HepG2 (cell line): ENCODE data around the gene PRKACA. TPM values are rescaled to one million over a fixed set of nuclear protein-coding genes. Genes with fewer than 3 reads are reported as not detected.

ENCODE experiments used
- ADNP ChIP-seq: sonication (generic); formaldehyde crosslinking; IDR thresholded peaks from 2 replicates; pipeline ENCODE4 v1.4.0; 2020; ENCODE audit warnings: missing genetic modification reagents
- CHD2 ChIP-seq: IDR thresholded peaks from 2 replicates; pipeline ENCODE4 v1.6.1; 2011; ENCODE audit warnings: low read depth, low read length, improper control_type of control experiment
- ESRRA ChIP-seq: sonication (generic); formaldehyde crosslinking; IDR thresholded peaks from 2 replicates; pipeline ENCODE4 v1.5.1; 2020; ENCODE audit warnings: mild to moderate bottlenecking, low read depth, missing genetic modification reagents
- ETV6 ChIP-seq: sonication (generic); formaldehyde crosslinking; conservative IDR thresholded peaks from 2 replicates; pipeline ENCODE4 v1.4.0; 2020; ENCODE audit warnings: missing genetic modification reagents
- KAT8 ChIP-seq: IDR thresholded peaks from 2 replicates; pipeline ENCODE4 v1.6.1; 2016; ENCODE audit warnings: missing genetic modification reagents, missing compliant biosample characterization
- MATR3 ChIP-seq: sonication (generic); formaldehyde crosslinking; IDR thresholded peaks from 2 replicates; pipeline ENCODE4 v1.4.0; 2020; ENCODE audit warnings: missing genetic modification reagents
- MED8 ChIP-seq: sonication (generic); formaldehyde crosslinking; IDR thresholded peaks from 2 replicates; pipeline ENCODE4 v1.8.1; 2023; ENCODE audit warnings: mild to moderate bottlenecking, missing genetic modification reagents; ENCODE audit not compliant: insufficient replicate concordance
- MTA1 ChIP-seq: sonication (generic); formaldehyde crosslinking; IDR thresholded peaks from 2 replicates; pipeline ENCODE4 v1.4.0; 2020; ENCODE audit warnings: missing genetic modification reagents, mild to moderate bottlenecking, borderline replicate concordance
- PHB2 ChIP-seq: fragments of 450-650 bp; IDR thresholded peaks from 2 replicates; pipeline ENCODE4 v1.6.1; 2018; ENCODE audit not compliant: partially characterized antibody
- SAP130 ChIP-seq: IDR thresholded peaks from 2 replicates; pipeline ENCODE4 v1.6.1; 2016; ENCODE audit warnings: low read depth
- SIN3A ChIP-seq: IDR thresholded peaks from 2 replicates; pipeline ENCODE4 v1.6.1; 2011; ENCODE audit warnings: low read depth, mild to moderate bottlenecking, control low read depth, low read length, borderline replicate concordance
- SUZ12 ChIP-seq: fragments of 150-350 bp; IDR thresholded peaks from 2 replicates; pipeline ENCODE4 v1.6.1; 2014; ENCODE audit warnings: low read depth, low read length
- TBL1XR1 ChIP-seq: fragments of 150-350 bp; IDR thresholded peaks from 2 replicates; pipeline ENCODE4 v1.6.1; 2014; ENCODE audit warnings: borderline replicate concordance, low read length; ENCODE audit not compliant: partially characterized antibody
- TEAD2 ChIP-seq: sonication (generic); formaldehyde crosslinking; IDR thresholded peaks from 2 replicates; pipeline ENCODE4 v1.9.0; 2021; ENCODE audit warnings: missing genetic modification reagents
- YY1 ChIP-seq: IDR thresholded peaks from 2 replicates; pipeline ENCODE4 v1.6.1; 2011; ENCODE audit warnings: low read length, low read depth, moderate library complexity, mild to moderate bottlenecking; ENCODE audit not compliant: insufficient read depth, insufficient replicate concordance
- ZMAT3 ChIP-seq: sonication (generic); formaldehyde crosslinking; conservative IDR thresholded peaks from 2 replicates; pipeline ENCODE4 v1.7.0; 2021; ENCODE audit warnings: missing genetic modification reagents
- ZNF292 ChIP-seq: sonication (generic); formaldehyde crosslinking; IDR thresholded peaks from 2 replicates; pipeline ENCODE4 v1.8.1; 2022; ENCODE audit warnings: mild to moderate bottlenecking, low read depth, missing genetic modification reagents, borderline replicate concordance
- polyA plus RNA-seq, 8 experiments: library from polyadenylated mRNA; depleted of rRNA in 3 of 8; stranded (reverse) in 7 of 8; unstranded in 1 of 8; fragments of >200 nt; fragmentation: Illumina TruSeq in 4 of 8; extraction: Trizol in 4 of 8; gene quantifications; 2 replicates each; pipeline versions ENCODE4 v1.2.1 to v1.2.3, GENCODE V29; 2011 to 2016; ENCODE audit warnings: low read depth in 4 of 8, missing spikeins in 1 of 8, mixed read lengths in 1 of 8; ENCODE audit not compliant: insufficient read depth in 1 of 8
- total RNA-seq, 5 experiments: library from RNA; depleted of rRNA; stranded (reverse); fragments of >200 nt; fragmentation: Illumina TruSeq; extraction: Trizol; gene quantifications; 2 replicates each; pipeline ENCODE4 v1.2.3, GENCODE V29; 2016; ENCODE audit warnings: low read depth in 1 of 5
- TF ChIP-seq, protein P1 (sequence below), 2 experiments: sonication (generic) in 1 of 2; formaldehyde crosslinking in 1 of 2; IDR thresholded peaks; 2 replicates each; pipeline versions ENCODE4 v1.4.0 to v1.6.1; 2018 to 2020; ENCODE audit warnings: missing genetic modification reagents in 2 of 2, borderline replicate concordance in 1 of 2, low read depth in 1 of 2, mild to moderate bottlenecking in 1 of 2, missing biosample characterization in 1 of 2
- TF ChIP-seq, protein P2 (sequence below): sonication (generic); IDR thresholded peaks from 2 replicates; pipeline ENCODE4 v1.6.1; 2016; ENCODE audit warnings: low read depth, borderline replicate concordance
- TF ChIP-seq, protein P3 (sequence below): IDR thresholded peaks from 2 replicates; pipeline ENCODE4 v1.6.1; 2016; ENCODE audit warnings: low read depth, control low read depth
- TF ChIP-seq, protein P4 (sequence below), 2 experiments: fragments of 450-650 bp in 1 of 2; sonication (generic) in 1 of 2; formaldehyde crosslinking; IDR thresholded peaks; 2 replicates each; pipeline versions ENCODE4 v1.5.0 to v1.8.0; 2020 to 2022; ENCODE audit warnings: mild to moderate bottlenecking in 1 of 2, missing genetic modification reagents in 1 of 2
- TF ChIP-seq, protein P5 (sequence below): IDR thresholded peaks from 2 replicates; pipeline ENCODE4 v1.6.1; 2016; ENCODE audit warnings: missing genetic modification reagents, missing compliant biosample characterization
- TF ChIP-seq, protein P6 (sequence below): sonication (generic); formaldehyde crosslinking; IDR thresholded peaks from 2 replicates; pipeline ENCODE4 v1.5.0; 2020; ENCODE audit warnings: mild to moderate bottlenecking, missing genetic modification reagents, borderline replicate concordance

Gene PRKACA
- total and polyA plus RNA-seq, 2 of the 13 experiments (the other 11 are each of a cell fraction or from before 2014, with no cell fraction given), result 11.0 to 18.2 TPM

DNA sequence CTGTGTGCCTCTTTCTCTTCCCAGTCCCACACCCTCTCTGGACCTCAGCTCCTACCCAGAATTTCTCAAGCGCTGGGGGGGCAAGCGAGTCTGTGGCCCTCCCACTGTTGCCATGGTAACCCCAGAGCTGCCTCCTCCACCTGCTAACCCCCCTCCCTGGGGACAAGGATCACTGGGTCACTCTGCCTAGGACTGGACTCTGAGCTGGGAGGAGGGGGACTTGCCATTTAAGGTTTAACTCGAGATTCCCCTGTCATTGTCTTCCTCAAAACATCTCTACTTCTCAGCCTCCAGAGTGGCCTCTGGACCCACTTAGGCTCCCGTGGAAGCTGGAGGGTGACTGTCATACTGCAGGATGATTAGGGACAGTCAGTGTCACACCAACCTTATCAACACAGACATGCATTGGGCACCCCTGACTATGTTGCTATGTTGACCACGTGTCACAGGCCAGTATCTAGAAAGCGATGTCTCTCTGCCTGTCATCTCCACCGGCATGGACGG lies 57.9 kb downstream of the PRKACA start (continued):
- TF ChIP-seq, protein P1, sequence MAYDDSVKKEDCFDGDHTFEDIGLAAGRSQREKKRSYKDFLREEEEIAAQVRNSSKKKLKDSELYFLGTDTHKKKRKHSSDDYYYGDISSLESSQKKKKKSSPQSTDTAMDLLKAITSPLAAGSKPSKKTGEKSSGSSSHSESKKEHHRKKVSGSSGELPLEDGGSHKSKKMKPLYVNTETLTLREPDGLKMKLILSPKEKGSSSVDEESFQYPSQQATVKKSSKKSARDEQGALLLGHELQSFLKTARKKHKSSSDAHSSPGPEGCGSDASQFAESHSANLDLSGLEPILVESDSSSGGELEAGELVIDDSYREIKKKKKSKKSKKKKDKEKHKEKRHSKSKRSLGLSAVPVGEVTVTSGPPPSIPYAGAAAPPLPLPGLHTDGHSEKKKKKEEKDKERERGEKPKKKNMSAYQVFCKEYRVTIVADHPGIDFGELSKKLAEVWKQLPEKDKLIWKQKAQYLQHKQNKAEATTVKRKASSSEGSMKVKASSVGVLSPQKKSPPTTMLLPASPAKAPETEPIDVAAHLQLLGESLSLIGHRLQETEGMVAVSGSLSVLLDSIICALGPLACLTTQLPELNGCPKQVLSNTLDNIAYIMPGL (CRISPR knock-in tag; IDR thresholded peaks at IDR 0.05; ENCODE audit: borderline replicate concordance in 1 of 2, low read depth in 1 of 2), result 0 out of 4 replicates have a peak, but pooled peaks of 1 of the 2 experiments have one; percentile 39
- TF ChIP-seq ADNP (CRISPR knock-in tag) (no peak), YY1 (no peak), PHB2 (no peak), ESRRA (CRISPR knock-in tag) (peak; percentile 79; the same call in 1 of the 2 replicates), TEAD2 (CRISPR knock-in tag) (no peak), ZMAT3 (CRISPR knock-in tag) (peak; percentile 59; the same call in 1 of the 2 replicates), MATR3 (CRISPR knock-in tag) (no peak), ETV6 (CRISPR knock-in tag) (no peak), SUZ12 (no peak), MED8 (peak; percentile 29), ZNF292 (CRISPR knock-in tag) (0 out of 2 replicates have a peak, but pooled peaks have one; percentile 30), SIN3A (peak; percentile 46; the same call in 1 of the 2 replicates), KAT8 (CRISPR knock-in tag) (no peak), TBL1XR1 (peak; percentile 43), CHD2 (no peak), MTA1 (0 out of 2 replicates have a peak, but pooled peaks have one; percentile 45), SAP130 (peak; percentile 86)
- TF ChIP-seq, protein P2, sequence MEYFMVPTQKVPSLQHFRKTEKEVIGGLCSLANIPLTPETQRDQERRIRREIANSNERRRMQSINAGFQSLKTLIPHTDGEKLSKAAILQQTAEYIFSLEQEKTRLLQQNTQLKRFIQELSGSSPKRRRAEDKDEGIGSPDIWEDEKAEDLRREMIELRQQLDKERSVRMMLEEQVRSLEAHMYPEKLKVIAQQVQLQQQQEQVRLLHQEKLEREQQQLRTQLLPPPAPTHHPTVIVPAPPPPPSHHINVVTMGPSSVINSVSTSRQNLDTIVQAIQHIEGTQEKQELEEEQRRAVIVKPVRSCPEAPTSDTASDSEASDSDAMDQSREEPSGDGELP, result peak; percentile 70; the same call in 1 of the 2 replicates
- TF ChIP-seq, protein P3, sequence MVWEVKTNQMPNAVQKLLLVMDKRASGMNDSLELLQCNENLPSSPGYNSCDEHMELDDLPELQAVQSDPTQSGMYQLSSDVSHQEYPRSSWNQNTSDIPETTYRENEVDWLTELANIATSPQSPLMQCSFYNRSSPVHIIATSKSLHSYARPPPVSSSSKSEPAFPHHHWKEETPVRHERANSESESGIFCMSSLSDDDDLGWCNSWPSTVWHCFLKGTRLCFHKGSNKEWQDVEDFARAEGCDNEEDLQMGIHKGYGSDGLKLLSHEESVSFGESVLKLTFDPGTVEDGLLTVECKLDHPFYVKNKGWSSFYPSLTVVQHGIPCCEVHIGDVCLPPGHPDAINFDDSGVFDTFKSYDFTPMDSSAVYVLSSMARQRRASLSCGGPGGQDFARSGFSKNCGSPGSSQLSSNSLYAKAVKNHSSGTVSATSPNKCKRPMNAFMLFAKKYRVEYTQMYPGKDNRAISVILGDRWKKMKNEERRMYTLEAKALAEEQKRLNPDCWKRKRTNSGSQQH (CRISPR knock-in tag), result no peak
- TF ChIP-seq, protein P4, sequence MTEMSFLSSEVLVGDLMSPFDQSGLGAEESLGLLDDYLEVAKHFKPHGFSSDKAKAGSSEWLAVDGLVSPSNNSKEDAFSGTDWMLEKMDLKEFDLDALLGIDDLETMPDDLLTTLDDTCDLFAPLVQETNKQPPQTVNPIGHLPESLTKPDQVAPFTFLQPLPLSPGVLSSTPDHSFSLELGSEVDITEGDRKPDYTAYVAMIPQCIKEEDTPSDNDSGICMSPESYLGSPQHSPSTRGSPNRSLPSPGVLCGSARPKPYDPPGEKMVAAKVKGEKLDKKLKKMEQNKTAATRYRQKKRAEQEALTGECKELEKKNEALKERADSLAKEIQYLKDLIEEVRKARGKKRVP (CRISPR knock-in tag; IDR thresholded peaks at IDR 0.05), result no peak
- TF ChIP-seq, protein P5, sequence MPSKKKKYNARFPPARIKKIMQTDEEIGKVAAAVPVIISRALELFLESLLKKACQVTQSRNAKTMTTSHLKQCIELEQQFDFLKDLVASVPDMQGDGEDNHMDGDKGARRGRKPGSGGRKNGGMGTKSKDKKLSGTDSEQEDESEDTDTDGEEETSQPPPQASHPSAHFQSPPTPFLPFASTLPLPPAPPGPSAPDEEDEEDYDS, result 0 out of 2 replicates have a peak, but pooled peaks have one; percentile 13
- TF ChIP-seq, protein P6, sequence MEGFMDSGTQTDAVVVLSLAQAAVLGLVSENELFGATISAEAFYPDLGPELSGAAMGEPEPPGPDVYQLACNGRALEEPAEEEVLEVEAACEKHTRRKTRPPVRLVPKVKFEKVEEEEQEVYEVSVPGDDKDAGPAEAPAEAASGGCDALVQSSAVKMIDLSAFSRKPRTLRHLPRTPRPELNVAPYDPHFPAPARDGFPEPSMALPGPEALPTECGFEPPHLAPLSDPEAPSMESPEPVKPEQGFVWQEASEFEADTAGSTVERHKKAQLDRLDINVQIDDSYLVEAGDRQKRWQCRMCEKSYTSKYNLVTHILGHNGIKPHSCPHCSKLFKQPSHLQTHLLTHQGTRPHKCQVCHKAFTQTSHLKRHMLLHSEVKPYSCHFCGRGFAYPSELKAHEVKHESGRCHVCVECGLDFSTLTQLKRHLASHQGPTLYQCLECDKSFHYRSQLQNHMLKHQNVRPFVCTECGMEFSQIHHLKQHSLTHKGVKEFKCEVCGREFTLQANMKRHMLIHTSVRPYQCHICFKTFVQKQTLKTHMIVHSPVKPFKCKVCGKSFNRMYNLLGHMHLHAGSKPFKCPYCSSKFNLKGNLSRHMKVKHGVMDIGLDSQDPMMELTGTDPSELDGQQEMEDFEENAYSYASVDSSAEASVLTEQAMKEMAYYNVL (CRISPR knock-in tag), result peak; percentile 73; the same call in 1 of the 2 replicates
